OCI-LY7 (cell line): ENCODE measurements around the gene KIF25.

ENCODE experiments used
- EZH2phosphoT487 ChIP-seq: fragments of 200-600 bp; sonication (generic); IDR thresholded peaks from 2 replicates; pipeline ENCODE4 v1.6.1; 2018; ENCODE audit warnings: low read depth, borderline replicate concordance, mild to moderate bottlenecking, mixed run types, antibody characterized with exemption, low read length, moderate library complexity, mixed read lengths
- TF ChIP-seq, protein P1 (sequence below): fragments of 200-600 bp; sonication (generic); conservative IDR thresholded peaks from 2 replicates; pipeline ENCODE4 v1.5.1; 2014; ENCODE audit warnings: mild to moderate bottlenecking, antibody characterized with exemption, low read length, moderate library complexity, mixed read lengths

DNA sequence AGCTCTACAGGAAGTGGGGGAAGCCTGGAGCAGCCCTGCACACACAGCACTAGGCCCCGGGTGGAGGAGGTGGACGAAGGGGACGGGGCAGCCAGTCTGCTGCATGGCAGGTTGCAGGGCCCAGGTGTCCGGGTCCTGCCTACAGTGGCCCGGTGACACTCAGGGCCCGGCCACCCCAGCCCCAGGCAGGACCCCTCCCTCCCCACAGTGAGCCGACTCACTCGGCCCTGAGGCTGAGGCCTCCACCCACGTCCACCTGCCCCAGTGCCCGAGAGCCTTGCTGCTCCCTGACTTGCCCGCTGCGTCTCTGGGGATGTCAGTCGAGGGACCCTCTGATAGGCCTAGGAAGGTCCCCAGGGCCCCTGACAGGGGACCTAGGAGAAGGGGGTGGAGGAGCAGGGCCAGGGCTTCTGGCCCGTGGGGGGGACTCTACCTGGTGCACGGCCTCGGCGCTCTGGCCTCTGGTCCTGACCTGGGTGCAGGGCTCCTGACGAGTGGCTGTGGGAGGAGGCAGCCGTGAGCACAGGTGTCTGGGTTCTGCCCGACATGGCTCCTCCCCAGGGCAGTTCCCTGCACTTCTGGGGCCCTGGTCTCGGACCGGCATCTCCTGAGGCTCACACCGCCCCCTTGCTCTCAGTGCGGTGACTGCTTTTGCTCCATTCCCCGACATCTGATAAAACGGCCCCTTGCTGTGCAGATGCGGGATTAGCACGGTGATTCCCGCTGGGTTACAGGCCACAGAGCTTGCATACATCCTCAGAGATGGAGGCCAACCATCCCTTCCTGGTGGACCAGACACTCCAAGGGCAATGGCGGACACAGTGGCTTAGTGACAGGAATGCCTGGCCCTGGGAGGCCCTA lies 61.5 kb downstream of the KIF25 start:
- TF ChIP-seq, protein P1, sequence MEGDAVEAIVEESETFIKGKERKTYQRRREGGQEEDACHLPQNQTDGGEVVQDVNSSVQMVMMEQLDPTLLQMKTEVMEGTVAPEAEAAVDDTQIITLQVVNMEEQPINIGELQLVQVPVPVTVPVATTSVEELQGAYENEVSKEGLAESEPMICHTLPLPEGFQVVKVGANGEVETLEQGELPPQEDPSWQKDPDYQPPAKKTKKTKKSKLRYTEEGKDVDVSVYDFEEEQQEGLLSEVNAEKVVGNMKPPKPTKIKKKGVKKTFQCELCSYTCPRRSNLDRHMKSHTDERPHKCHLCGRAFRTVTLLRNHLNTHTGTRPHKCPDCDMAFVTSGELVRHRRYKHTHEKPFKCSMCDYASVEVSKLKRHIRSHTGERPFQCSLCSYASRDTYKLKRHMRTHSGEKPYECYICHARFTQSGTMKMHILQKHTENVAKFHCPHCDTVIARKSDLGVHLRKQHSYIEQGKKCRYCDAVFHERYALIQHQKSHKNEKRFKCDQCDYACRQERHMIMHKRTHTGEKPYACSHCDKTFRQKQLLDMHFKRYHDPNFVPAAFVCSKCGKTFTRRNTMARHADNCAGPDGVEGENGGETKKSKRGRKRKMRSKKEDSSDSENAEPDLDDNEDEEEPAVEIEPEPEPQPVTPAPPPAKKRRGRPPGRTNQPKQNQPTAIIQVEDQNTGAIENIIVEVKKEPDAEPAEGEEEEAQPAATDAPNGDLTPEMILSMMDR = no peak
- TF ChIP-seq EZH2phosphoT487 = no peak
